ENCODE measurements around the gene ARPC4.

ARPC4 gene

DNA sequence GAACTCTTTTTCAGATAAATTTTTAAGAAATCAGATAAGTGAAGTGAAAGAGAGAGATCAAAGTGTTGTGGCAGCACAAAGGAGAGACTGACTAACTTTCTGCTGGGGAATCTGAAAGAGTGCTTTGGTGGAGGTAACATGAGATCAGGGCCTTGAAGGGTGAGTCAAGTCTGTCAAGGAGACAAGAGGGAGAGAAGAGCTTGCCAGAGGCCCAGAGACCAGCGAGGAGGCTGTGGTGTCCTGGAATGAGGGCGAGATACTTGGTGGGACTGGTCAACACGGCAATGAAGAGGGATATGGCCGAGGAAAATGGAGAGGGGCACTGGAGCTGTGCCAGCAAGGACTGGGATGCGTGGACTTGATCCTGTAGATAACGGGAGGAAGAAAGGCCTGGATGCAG is 5.2 kb upstream of the ARPC4 start:
- DNase-seq (ENCODE audit: extremely low read depth in 1 of 2, low read depth in 1 of 2): no peak

GRCh38 chr3:9791127-9791526 is 1.8 kb upstream of the ARPC4 start:
- no peak for DNase-seq (ENCODE audit: extremely low read depth in 1 of 2, low read depth in 1 of 2)

DNA sequence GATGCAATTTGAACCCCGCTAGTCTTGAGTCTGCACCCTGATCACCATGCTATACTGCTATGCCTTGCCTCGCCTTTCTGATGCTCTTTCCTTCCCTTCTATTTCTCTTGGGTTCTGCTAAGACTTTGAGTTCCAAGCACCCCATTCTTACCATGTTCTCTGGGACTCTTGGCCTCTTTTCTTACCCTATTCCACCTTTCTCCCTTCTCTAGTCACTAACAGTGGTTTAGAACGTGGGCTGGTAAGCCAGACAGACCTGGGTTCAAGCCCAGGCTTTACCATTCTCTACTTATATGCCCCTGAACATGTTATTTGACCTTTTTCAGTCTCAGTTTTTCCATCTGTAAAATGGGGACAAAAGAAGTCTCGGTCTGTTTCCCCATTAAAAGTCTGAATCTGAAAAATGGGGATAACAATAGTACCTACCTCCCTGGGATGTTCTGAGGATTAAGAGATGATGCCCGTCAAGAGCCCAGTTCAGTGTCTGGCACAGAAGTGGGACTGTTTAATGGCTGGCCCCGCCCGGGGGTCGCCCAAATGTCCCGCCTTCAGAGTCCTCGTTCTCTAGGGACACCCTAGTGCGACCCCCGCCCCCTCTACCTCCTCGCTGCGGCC is 985 bp upstream of the ARPC4 start:
- DNase-seq (ENCODE audit: extremely low read depth in 1 of 2, low read depth in 1 of 2): no peak

DNA sequence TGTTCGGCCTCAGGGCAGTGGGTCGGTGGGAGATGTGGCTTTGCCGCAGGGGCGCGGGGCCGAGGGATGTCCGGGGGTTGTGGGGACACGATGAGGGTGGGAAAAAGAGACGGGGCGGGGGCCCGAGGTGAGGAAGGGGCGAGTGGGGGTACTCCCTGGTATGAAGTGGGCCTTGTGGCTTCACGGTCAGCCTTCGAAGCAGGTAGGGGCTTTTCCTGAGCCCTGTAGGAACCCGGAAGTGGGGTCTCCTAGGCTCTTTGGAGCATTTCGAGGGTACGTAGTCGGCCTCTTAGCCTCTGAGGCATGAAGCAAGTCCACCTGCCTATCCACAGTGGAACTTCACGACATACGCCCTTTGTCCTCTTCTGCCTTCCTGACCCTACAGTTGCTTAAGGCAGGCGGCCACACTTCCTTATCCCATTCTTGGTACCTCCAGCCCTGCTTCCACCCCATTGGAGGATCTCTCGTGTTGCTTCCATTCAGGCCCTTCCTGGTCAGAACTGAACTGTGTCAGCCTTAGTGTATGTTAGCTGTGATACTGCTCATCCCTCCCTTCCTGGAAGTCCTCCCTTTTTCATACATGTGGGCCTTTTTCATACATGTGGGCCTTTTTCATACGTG is 389 bp downstream of the ARPC4 start:
- no peak for DNase-seq (ENCODE audit: extremely low read depth in 1 of 2, low read depth in 1 of 2)

GRCh38 chr3:9794400-9794799 is 1.5 kb downstream of the ARPC4 start:
- DNase-seq (ENCODE audit: extremely low read depth in 1 of 2, low read depth in 1 of 2): no peak

- no peak for DNase-seq (ENCODE audit: extremely low read depth in 1 of 2, low read depth in 1 of 2)
Observed at GRCh38 chr3:9795207-9795606, 2.3 kb downstream of the ARPC4 start.

DNA sequence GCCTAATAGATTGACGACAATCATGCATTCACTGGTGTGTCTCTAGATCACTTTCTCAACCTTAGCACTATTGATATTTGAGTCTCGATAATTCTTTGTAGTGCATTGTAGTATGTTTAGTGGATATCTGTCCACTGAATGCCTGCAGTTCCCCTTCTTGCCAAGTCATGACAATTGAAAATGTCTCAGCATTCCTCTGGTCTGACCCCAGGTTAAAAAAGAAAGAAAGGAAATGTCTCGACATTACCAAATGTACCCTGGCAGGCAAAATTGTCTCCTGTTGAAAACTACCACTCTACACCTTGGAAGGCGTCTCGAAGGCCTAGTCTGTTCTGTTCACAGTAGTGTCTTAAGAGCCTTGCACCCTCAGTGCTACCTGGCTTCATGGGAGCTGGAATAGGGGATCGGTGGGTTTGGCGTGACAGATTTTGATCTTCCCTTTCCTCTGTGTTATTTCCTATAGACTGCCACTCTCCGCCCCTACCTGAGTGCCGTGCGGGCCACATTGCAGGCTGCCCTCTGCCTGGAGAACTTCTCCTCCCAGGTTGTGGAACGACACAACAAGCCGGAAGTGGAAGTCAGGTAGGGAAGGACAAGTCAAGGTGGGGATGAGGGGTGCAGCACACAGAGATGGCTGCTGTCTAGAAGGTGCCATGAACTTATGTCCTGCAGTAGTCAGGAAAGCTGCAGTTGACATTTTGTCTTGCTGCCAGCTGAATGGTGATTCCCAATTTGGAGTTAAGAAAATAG is 4.5 kb downstream of the ARPC4 start:
- no peak for DNase-seq (ENCODE audit: extremely low read depth in 1 of 2, low read depth in 1 of 2)

DNA sequence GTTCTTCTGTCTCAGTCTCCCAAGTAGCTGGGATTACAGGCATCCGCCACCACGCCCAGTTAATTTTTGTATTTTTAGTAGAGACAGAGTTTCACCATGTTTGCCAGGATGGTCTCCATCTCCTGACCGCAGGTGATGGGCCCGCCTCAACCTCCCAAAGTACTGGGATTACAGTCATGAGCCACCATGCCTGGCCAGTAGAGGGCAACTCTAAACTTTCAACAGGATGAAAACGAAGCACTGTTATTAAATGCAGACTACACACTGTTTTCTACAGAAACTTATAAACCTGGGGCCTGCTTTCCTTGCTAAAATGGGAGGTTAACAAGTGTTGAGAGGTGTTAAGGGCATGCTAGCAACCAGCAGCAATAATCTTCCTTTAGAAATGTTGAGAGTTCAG is 7.6 kb downstream of the ARPC4 start:
- DNase-seq (ENCODE audit: extremely low read depth in 1 of 2, low read depth in 1 of 2): no peak

DNA sequence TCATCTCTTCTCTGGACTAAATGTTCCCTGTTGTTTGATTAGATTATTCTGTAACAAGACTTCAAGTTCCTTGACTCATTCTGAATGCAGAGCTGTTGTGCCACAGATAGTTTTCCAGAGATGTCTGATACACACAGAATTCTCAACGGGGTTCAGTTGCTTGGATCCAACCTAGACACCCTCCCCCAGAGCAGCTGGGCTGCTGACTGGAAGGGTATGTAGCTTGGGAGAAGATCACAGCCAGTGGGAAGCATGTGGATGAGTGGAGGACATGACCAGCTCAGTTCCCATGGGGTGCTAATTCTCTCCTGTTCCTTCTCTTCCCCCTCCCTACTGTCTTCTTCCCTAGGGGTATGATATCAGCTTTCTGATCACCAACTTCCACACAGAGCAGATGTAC is 10.6 kb downstream of the ARPC4 start:
- no peak for DNase-seq (ENCODE audit: extremely low read depth in 1 of 2, low read depth in 1 of 2)

DNA sequence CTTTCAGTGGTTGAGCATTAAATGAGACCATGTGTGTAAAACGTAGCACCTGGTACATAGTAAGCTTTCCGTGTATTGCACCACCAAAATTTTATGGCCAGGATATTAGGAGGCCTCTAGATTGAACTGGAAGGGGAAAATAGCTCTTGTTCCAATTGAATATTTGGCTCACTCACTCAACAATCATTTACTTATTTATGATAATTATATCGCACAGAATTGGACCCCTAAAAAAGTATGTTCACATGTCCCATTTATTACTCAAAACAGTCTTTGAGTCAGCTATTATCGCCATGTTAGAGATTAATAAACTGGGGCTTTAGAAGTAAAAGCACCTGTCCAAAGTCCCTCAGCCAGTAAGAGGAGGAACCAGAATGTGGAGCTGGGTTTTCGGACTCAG is 12.1 kb downstream of the ARPC4 start:
- no peak for DNase-seq (ENCODE audit: extremely low read depth in 1 of 2, low read depth in 1 of 2)

GRCh38 chr3:9806137-9806536 is 13.3 kb downstream of the ARPC4 start:
- no peak for DNase-seq (ENCODE audit: extremely low read depth in 1 of 2, low read depth in 1 of 2)

GRCh38 chr3:9806688-9807589 is 14.1 kb downstream of the ARPC4 start:
- DNase-seq (ENCODE audit: extremely low read depth in 1 of 2, low read depth in 1 of 2): no peak

- no peak for DNase-seq (ENCODE audit: extremely low read depth in 1 of 2, low read depth in 1 of 2)
Observed at GRCh38 chr3:9807981-9808344, 15.1 kb downstream of the ARPC4 start.

DNA sequence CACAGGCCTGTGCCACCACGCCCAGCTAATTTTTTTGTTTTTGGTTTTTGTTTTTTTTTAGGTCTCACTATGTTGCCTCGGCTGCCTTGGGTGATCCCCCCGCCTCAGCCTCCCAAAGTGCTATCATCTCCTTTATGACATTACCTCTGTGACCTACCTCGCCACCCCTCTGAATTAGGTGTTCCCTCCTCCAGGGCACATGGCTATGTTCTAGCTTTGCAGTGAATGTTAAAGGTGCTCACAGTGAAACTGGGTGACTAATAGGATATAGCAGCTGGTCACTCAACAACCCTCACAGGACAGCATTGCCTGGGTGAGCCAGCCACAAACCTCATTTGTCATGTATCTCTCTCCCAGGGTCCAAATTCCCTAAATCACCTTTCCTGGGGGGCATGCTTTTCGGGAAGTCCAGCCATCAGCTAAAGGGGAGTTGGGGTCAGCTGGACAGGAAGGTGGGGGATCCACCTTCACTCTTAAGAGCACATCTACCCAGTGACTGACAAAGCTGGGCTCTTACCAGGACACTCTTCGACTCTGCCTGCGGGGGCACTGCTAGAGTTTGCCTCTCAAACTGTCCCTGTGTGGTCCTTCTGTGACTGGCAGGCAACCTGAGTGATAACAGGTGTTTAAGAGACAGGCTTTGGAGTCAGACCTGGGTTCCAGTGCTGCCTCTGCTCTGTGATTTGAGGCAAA is 15.6 kb downstream of the ARPC4 start:
- no peak for DNase-seq (ENCODE audit: extremely low read depth in 1 of 2, low read depth in 1 of 2)

DNA sequence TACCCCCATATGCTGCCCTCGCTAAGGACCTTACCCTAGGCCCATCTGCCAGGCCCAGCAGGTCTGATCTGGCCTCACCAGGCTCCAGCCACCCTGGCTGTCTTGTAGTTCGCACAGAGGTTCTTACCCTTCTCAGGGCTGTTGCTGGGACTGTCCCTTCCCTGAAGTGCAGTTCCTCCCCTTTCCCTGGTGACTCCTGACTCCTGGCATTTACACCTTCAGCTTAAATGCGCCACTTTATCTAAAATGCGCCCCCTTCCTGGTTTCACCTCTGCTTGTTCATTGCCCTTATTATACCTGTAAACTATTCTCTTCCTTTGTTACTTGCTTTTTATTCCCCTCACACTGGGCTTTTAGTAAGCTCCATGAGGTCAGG is 16.3 kb downstream of the ARPC4 start:
- DNase-seq (ENCODE audit: extremely low read depth in 1 of 2, low read depth in 1 of 2): no peak

DNA sequence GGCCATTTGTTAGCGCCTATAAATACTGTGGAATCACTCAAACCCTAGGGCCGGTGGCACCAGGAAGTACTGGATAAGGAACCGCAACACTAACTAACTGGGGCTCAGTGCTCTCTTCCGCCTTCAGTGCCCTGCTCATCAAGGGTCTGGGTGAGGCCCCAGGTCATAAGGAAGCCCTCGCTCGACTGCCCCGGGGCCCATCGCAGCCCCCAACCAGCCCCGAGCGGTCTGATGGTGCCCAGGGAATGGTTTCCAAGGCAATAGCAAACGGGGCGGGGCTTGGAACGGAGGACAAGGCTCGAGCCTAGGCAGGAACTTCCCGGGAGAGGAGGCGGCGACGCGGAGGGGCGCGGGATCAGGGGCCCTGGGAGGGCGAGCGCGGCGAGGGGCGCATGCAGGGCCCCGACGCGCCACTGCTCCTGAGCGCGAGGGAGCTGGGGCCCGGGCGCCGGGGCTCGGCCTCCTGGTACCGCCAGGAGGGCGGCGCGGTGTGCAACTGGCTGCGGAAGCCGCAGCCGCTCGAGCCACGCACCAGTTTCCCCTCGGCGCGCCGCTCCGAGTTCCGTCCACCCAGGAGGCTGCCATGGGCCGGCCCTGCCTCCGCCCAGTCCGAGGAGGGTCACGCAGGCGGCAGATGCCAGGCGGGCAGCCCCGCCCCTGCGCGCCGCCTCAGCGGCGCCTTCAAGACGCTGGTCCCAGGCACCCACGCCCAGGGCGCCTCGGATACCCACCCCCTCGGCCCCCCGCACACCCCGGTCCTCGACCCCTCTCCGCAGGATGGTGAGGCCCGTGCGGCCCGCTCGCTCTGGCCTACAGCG is 16.9 kb downstream of the ARPC4 start, which contains the start of gene TTLL3:
Gene TTLL3, plus strand, starts transcription at position 648 of the 818 bp plus-strand sequence. CDS start 400 bp downstream, outside the sequence.
- DNase-seq (ENCODE audit: extremely low read depth in 1 of 2, low read depth in 1 of 2): peak in 1 of 2 donors; percentile 21

DNA sequence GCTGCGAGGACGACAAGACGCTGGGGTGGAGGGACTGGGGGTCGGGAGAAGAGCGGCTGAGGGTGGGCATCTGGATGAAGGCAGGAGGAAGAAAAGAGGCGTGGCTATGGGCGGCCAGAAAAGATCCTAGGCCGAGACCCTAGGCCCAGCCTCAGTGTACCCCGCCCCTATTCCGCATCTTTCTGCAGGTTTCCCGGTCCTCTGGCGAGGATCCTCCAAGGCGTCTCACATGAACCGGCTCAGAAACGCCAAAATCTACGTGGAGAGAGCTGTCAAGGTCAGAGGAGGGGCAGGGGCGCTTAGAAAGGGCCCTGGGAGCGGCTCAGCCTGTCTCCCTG is 17.5 kb downstream of the ARPC4 start:
- DNase-seq (ENCODE audit: extremely low read depth in 1 of 2, low read depth in 1 of 2): no peak

GRCh38 chr3:9810846-9811245 is 18.0 kb downstream of the ARPC4 start:
- DNase-seq (ENCODE audit: extremely low read depth in 1 of 2, low read depth in 1 of 2): no peak

- DNase-seq (ENCODE audit: extremely low read depth in 1 of 2, low read depth in 1 of 2): no peak
Observed at GRCh38 chr3:9812870-9813483, 20.1 kb downstream of the ARPC4 start.

DNA sequence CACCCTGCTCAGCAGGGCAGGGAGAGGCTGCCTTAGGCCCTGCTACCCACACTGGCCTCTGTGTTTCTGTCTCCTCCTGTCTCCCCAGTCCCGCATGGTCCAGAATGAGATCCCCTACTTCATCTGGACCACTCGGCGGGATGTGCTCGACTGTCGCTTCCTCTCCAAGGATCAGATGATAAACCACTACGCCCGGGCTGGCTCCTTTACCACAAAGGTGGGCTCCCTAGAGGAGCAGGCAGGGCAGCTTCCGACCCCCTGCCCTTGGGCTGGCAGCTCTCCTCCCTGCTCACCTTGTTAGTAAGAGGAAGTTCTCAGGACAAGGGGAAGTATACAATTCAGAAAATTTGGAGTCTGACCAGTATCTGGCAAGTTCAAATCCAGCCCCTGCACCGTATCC is 23.1 kb downstream of the ARPC4 start:
- no peak for DNase-seq (ENCODE audit: extremely low read depth in 1 of 2, low read depth in 1 of 2)

All from stimulated activated CD8-positive, alpha-beta memory T cell treated with anti-CD3 and anti-CD28 coated beads, Interleukin-7, amount 100 ng/mL, for 48 hours (primary cell).